ENCODE results near the gene CCDC141.

GRCh38 chr2:178819992-178820391, 229.9 kb downstream of the CCDC141 start:
- no peak for TF ChIP-seq CTCF (IDR thresholded peaks at IDR 0.05; ENCODE audit: low read length)
- TF ChIP-seq EZH2 (optimal IDR thresholded peaks at IDR 0.05; ENCODE audit: low read depth, low read length): no peak

Measured in MM.1S (cell line).